Stomach (tissue), 9 donors: Measurements from ENCODE around the gene CEP295NL. TPM values are rescaled to one million over a fixed set of nuclear protein-coding genes. Genes with fewer than 3 reads are reported as not detected.

Experiments
- DNase-seq, 2 donors: peaks; one replicate each; pipeline versions ENCODE4 v3.0.0 to v3.0.0-alpha.2; 2013 to 2019
- H3K27ac ChIP-seq, 5 donors: fragments of 200-600 bp in 4 of 5; sonication (generic) in 4 of 5; one replicate each; pipeline ENCODE4 v1.5.1; 2013 to 2019; ENCODE audit warnings: mild to moderate bottlenecking in 1 of 5, moderate library complexity in 1 of 5
- H3K27me3 ChIP-seq, 3 donors: fragments of 200-600 bp; sonication (generic); one replicate each; pipeline ENCODE4 v1.5.1; 2017 to 2019; ENCODE audit warnings: mixed run types in 1 of 3
- H3K36me3 ChIP-seq, 4 donors: fragments of 200-600 bp; sonication (generic); 1 replicate in 3 of 4; 2 replicates in 1 of 4; pipeline ENCODE4 v1.5.1; 2016 to 2019
- H3K4me1 ChIP-seq, 4 donors: fragments of 200-600 bp; sonication (generic); one replicate each; pipeline ENCODE4 v1.5.1; 2016 to 2019
- H3K4me3 ChIP-seq, 4 donors: fragments of 200-600 bp; sonication (generic) in 3 of 4; one replicate each; pipeline ENCODE4 v1.5.1; 2016 to 2019; ENCODE audit warnings: mild to moderate bottlenecking in 1 of 4
- H3K9me3 ChIP-seq, 4 donors: fragments of 200-600 bp; sonication (generic); one replicate each; pipeline ENCODE4 v1.5.1; 2016 to 2019
- EP300 ChIP-seq: sonication (generic); formaldehyde crosslinking; IDR thresholded peaks from one replicate; pipeline ENCODE4 v1.6.1; 2017; ENCODE audit warnings: antibody characterized with exemption
- POLR2A ChIP-seq, 4 donors: fragments of 450-650 bp; IDR thresholded peaks; one replicate each; pipeline ENCODE4 v1.6.1; 2016; ENCODE audit warnings: antibody characterized with exemption in 4 of 4, control low read depth in 2 of 4, mild to moderate bottlenecking in 1 of 4, moderate library complexity in 1 of 4
- POLR2AphosphoS5 ChIP-seq, 3 donors: sonication (generic); formaldehyde crosslinking; IDR thresholded peaks; one replicate each; pipeline ENCODE4 v1.6.1; 2016; ENCODE audit warnings: antibody characterized with exemption in 3 of 3
- WGBS, 5 donors: extraction: QIAGEN DNeasy Blood & Tissue Kit in 3 of 5; methylation state at CpG; one replicate each; pipeline versions ENCODE4 v1.1.5 to v1.1.7; 2013 to 2018; 5-methylcytosine and 5-hydroxymethylcytosine counted together
- intact Hi-C: fragments of 100-400 bp; cut with DNase I; formaldehyde crosslinking; loops from one replicate; pipeline ENCODE4 v1.15.1; 2023; ENCODE audit warnings: low total_unique reads
- polyA plus RNA-seq, 3 donors: library from polyadenylated mRNA; stranded (reverse); fragments of 200-250 nt; gene quantifications; one replicate each; pipeline ENCODE4 v1.2.3, GENCODE V29; 2013
- total RNA-seq, 5 donors: library from RNA; depleted of rRNA; stranded (reverse); fragments of >200 nt; gene quantifications; one replicate each; pipeline versions ENCODE4 v1.1.0 to v1.2.3, GENCODE V29; 2014 to 2016
- TF ChIP-seq, protein P1 (sequence below), 7 experiments: fragments of 450-650 bp in 4 of 7; fragments of 200-600 bp in 3 of 7; sonication (generic) in 3 of 7; IDR thresholded peaks; one replicate each; pipeline ENCODE4 v1.5.1; 2016 to 2019; ENCODE audit warnings: antibody characterized with exemption in 7 of 7, control low read depth in 2 of 7, mild to moderate bottlenecking in 1 of 7
- donor health status: healthy with polysubstance abuse.
- donor health status: Bipolar disorder and iron deficiency.
- donor health status: healthy.

The CEP295NL gene
- total and polyA plus RNA-seq, 8 donors, result 0.31 to 23.9 (median 5.8) TPM; not detected in 1

DNA sequence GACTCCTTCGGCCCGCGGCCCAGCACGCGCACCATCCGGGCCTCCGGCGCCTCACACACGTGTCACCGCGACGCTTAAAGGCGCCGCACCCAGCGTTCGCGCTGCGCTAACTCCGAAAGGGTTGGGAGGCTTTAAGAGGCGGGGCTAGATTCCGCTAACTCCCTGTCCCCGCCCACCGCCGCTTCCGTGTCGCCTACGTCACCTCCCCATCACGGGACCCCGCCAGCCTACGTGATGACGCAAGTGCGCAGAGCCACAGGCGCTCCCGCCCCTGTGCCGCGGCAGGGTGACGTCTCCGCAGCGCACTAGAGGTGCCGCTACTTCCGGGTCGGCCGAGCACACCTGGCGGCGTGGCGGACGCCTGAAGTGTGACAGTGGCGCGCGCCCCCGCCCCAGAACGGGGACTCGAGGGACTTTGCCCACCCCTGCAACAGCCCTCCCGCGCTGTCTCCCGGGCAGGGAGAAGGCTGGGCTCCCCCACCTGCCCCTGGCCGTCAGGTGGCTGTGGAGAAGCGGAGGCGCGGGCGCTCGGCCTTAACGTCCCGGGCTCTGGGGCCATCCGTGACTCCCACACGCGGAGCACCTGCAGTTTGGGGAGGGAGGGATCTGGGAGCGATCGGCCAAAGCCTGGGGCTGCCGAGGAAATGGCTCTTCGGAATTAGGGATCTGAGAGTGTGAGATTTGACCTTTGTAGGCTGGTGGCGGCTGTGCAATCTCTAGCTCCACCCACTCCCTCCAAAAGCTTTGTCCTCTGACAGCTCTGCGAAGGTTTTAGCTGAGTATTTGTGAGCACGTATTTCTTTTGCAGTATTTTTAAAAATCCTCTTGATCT, 62.0 kb downstream of the CEP295NL start, which contains the start of gene USP36:
USP36 (minus strand) TSS at position 35 of the 832 bp plus-strand sequence. CDS start 4,451 bp downstream, outside the sequence.
- Histone ChIP-seq H3K9me3 (no peaks in the 10 kb centered on the region), H3K27ac (peak within 1 kb of the TSS; percentile 96 to 100 (median 97)), H3K36me3 (peaks cover 16 to 21% (median 21%) of the 10 kb centered on the region in 4 donors), H3K27me3 (no peaks in the 10 kb centered on the region), H3K4me3 (peak within 1 kb of the TSS; percentile 68 to 98 (median 78)), H3K4me1 (peaks cover 19 to 41% (median 29%) of the 10 kb centered on the region in 4 donors)
- DNase-seq, result peak; percentile 100
- TF ChIP-seq POLR2A (IDR thresholded peaks at IDR 0.05), result peak in 2 of 4 donors; percentile 95
- TF ChIP-seq EP300, result peak; percentile 83
- TF ChIP-seq POLR2AphosphoS5 (IDR thresholded peaks at IDR 0.05), result peak; percentile 98 to 99 (median 99)
- TF ChIP-seq, protein P1, sequence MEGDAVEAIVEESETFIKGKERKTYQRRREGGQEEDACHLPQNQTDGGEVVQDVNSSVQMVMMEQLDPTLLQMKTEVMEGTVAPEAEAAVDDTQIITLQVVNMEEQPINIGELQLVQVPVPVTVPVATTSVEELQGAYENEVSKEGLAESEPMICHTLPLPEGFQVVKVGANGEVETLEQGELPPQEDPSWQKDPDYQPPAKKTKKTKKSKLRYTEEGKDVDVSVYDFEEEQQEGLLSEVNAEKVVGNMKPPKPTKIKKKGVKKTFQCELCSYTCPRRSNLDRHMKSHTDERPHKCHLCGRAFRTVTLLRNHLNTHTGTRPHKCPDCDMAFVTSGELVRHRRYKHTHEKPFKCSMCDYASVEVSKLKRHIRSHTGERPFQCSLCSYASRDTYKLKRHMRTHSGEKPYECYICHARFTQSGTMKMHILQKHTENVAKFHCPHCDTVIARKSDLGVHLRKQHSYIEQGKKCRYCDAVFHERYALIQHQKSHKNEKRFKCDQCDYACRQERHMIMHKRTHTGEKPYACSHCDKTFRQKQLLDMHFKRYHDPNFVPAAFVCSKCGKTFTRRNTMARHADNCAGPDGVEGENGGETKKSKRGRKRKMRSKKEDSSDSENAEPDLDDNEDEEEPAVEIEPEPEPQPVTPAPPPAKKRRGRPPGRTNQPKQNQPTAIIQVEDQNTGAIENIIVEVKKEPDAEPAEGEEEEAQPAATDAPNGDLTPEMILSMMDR (IDR thresholded peaks at IDR 0.05), result peak in 1 of 7 experiments; percentile 39
- WGBS, 5 donors, result 0 to 1% (median 0%) methylated on average over 35 to 74 of the region's 74 CpGs
- intact Hi-C loops, result no loop called here

Other genes with a start within 250 kb of the CEP295NL start
- 100 to 1,000 TPM in 2 of 5 donors, 10 to 100 TPM in 3; 32.7 to 137 (median 80.2) TPM for gene CYTH1, start 120.9 kb downstream of the CEP295NL start, total RNA-seq
- gene CYTH1, start 120.9 kb downstream of the CEP295NL start, polyA plus RNA-seq, result 10 to 100 TPM; 29.6 to 51.5 (median 30.6) TPM
- 100 to 1,000 TPM in 1 of 5 donors, 10 to 100 TPM in 4; 33.3 to 106 (median 42.0) TPM for gene USP36, start 62.4 kb downstream of the CEP295NL start, total RNA-seq
- 10 to 100 TPM; 14.2 to 20.9 (median 15.3) TPM for gene USP36, start 62.4 kb downstream of the CEP295NL start, polyA plus RNA-seq
- gene TIMP2, start 22.2 kb upstream of the CEP295NL start, total RNA-seq, result 10 to 100 TPM; 37.4 to 100.0 (median 66.1) TPM
- gene TIMP2, start 22.2 kb upstream of the CEP295NL start, polyA plus RNA-seq, result 10 to 100 TPM; 20.9 to 34.4 (median 29.4) TPM
- gene LGALS3BP, start 76.7 kb upstream of the CEP295NL start, total RNA-seq, result 100 to 1,000 TPM in 4 of 5 donors, 10 to 100 TPM in 1; 94.5 to 625 (median 434) TPM
- 100 to 1,000 TPM in 2 of 3 donors, 10 to 100 TPM in 1; 63.4 to 212 (median 172) TPM for gene LGALS3BP, start 76.7 kb upstream of the CEP295NL start, polyA plus RNA-seq
- 100 to 1,000 TPM in 1 of 5 donors, 10 to 100 TPM in 4; 31.2 to 151 (median 70.1) TPM for gene CANT1, start 106.6 kb upstream of the CEP295NL start, total RNA-seq
- gene CANT1, start 106.6 kb upstream of the CEP295NL start, polyA plus RNA-seq, result 10 to 100 TPM; 16.6 to 20.9 (median 18.1) TPM
- gene C1QTNF1, start 121.0 kb upstream of the CEP295NL start, total RNA-seq, result 10 to 100 TPM in 3 of 5 donors, 1 to 10 TPM in 2; 6.4 to 20.3 (median 10.1) TPM
- gene C1QTNF1, start 121.0 kb upstream of the CEP295NL start, polyA plus RNA-seq, result 10 to 100 TPM in 2 of 3 donors, 1 to 10 TPM in 1; 2.9 to 18.2 (median 15.3) TPM
- 100 to 1,000 TPM in 1 of 5 donors, 10 to 100 TPM in 4; 33.8 to 505 (median 65.9) TPM for gene ENGASE, start 171.6 kb upstream of the CEP295NL start, total RNA-seq
- gene ENGASE, start 171.6 kb upstream of the CEP295NL start, polyA plus RNA-seq, result 10 to 100 TPM in 2 of 3 donors, 1 to 10 TPM in 1; 6.6 to 23.8 (median 20.1) TPM